GM12864 (cell line): Measurements from ENCODE around the gene ZNF512B.

Source experiments
- DNase-seq: peaks from one replicate; pipeline ENCODE4 v3.0.0-alpha.2; 2011; ENCODE audit warnings: low read depth
- H3K4me3 ChIP-seq: 2 replicates; pipeline ENCODE4 v1.5.1; 2011; ENCODE audit warnings: mild to moderate bottlenecking, low read depth, low read length, control low read depth
- TF ChIP-seq, protein P1 (sequence below): IDR thresholded peaks from 2 replicates; pipeline ENCODE4 v1.5.1; 2011; ENCODE audit warnings: low read depth, mild to moderate bottlenecking, moderate library complexity, low read length, control low read depth, inconsistent platforms; ENCODE audit errors: missing control alignments

Gene ZNF512B

DNA sequence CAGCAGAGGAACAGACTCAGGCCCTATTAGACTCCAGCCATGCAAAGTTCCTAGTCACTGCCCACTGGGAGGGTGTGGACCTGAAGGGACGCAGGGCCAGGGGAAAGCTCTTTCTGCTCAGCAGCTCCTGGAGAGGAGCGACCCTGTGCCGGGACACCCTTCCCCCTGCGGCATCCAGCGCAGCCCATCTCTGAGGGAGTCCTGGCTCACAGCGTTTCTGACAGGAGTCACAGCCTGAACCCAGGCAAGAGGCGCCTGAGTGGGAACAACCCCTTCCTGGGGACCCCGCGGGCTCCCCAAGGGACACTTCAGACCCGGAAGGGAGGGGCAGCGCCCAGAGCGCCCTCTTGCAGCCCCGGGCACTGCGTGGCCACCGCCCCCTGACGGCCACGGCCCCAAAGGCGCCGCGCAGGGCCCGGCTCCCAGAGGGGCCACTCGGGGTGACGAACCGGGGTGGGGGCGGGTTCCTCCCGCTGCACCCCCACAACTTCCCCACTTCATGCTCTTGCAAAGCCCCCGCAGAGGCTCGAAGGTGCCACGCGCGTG is 14.4 kb downstream of the ZNF512B start:
- no peak for DNase-seq
- peak overlapping the region; percentile 100 for H3K4me3 ChIP-seq
- TF ChIP-seq, protein P1, sequence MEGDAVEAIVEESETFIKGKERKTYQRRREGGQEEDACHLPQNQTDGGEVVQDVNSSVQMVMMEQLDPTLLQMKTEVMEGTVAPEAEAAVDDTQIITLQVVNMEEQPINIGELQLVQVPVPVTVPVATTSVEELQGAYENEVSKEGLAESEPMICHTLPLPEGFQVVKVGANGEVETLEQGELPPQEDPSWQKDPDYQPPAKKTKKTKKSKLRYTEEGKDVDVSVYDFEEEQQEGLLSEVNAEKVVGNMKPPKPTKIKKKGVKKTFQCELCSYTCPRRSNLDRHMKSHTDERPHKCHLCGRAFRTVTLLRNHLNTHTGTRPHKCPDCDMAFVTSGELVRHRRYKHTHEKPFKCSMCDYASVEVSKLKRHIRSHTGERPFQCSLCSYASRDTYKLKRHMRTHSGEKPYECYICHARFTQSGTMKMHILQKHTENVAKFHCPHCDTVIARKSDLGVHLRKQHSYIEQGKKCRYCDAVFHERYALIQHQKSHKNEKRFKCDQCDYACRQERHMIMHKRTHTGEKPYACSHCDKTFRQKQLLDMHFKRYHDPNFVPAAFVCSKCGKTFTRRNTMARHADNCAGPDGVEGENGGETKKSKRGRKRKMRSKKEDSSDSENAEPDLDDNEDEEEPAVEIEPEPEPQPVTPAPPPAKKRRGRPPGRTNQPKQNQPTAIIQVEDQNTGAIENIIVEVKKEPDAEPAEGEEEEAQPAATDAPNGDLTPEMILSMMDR, result peak; percentile 34

DNA sequence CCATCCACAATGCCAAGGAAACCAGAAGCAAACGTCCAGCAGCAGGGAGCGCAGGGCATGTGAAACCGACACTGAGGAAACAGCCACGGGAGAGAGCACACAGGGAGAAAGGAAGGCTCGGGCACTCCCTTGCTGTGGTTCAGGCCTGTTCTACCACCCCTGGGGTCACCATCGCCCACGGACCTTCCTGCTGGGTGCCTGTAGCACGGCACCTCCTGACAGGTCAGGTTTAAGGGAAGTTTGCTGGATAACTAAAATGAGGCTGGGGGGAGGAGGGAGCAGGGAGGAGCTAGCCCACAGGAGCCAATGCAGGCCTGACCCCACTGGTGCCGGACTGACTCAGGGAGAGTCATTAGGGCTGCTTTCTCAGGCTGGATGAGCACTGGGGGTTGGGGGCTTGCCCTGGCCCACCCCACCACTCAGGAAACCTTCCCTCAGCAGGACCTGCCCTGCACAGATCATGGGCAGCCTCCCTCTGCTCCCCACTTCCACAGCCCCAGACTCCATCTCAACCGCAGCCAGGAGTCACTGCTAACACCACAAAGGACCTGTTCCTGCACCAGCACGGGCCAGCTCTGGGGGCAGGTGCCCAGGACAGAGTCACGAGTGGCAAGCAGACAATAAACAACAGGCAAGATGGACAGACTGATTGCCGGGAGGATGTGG is 15.8 kb downstream of the ZNF512B start:
- TF ChIP-seq, protein P1, result no peak
- no peak overlapping the region for H3K4me3 ChIP-seq
- no peak for DNase-seq

DNA sequence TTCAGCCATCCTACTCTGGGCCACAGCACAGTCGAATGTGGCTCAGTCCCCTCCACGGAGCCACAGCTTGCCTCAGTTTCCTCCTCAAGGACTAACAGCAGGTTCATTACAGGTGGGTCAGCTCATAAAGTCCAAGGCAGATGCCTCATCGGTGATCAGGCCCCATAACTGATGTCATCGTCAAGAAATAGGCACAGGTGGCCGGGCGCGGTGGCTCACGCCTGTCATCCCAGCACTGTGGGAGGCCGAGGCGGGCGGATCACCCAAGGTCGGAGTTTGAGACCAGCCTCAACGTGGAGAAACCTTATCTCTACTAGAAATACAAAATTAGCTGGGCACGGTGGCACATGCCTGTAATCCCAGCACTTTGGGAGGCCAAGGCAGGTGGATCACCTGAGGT is 17.0 kb downstream of the ZNF512B start:
- TF ChIP-seq, protein P1, result no peak

DNA sequence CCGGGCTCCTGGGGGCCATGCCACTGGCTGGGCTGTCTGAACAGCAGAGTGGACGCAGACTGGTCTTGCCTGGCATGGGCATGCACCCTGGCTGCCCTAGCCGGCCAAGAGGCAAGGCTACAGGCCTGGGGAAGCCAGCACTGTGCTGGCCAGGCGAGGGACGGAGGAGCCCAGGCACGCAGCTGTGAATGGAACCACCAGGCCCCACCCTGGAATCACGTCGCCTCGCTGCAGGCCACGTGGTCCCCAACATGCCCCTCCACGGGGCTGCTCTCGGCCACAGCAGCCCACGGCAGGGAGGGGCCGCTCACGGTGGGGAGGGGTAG is 17.6 kb downstream of the ZNF512B start:
- TF ChIP-seq, protein P1, result no peak
- DNase-seq, result no peak
- no peak overlapping the region for H3K4me3 ChIP-seq

More for the DNA sequence above, 17.0 kb downstream of the ZNF512B start:
- DNase-seq, result no peak
- H3K4me3 ChIP-seq, result no peak overlapping the region

DNA sequence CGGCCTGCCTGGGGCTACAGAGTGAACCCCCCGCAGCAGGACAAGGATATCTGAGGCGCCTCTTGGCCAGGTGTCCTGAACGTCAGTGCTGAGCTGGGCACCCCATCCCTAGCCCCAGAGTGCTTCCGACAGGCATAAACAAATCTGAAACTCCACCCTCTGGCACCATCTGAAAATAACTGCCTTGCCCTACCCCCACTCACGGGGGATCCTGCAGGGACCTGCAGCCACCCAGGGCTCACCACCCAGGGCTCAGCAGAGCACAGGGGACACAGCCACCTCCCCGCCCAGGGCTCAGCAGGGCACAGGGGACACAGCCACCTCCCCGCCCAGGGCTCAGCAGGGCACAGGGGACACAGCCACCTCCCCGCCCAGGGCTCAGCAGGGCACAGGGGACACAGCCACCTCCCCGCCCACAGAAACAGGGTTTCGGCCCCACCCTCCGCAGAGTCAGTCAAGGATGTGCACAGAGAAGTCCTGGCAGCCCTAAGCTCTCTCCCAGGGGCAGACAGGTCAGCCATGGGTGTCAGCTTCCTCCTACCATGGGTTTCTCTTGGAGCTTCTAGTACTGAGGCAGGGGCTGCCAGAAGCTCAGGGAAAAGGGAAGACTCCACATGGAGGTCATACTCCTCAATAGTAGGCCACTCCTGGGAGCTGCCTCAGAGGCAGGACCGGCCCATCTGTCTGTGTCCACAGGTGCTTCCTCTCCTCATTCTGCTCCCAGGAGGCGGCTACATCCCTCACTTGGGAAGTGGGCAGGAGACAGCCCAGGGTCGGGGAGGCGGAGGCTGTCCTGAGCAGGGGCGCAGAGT is 18.1 kb downstream of the ZNF512B start:
- DNase-seq, result no peak
- TF ChIP-seq, protein P1, result no peak
- no peak overlapping the region for H3K4me3 ChIP-seq

DNA sequence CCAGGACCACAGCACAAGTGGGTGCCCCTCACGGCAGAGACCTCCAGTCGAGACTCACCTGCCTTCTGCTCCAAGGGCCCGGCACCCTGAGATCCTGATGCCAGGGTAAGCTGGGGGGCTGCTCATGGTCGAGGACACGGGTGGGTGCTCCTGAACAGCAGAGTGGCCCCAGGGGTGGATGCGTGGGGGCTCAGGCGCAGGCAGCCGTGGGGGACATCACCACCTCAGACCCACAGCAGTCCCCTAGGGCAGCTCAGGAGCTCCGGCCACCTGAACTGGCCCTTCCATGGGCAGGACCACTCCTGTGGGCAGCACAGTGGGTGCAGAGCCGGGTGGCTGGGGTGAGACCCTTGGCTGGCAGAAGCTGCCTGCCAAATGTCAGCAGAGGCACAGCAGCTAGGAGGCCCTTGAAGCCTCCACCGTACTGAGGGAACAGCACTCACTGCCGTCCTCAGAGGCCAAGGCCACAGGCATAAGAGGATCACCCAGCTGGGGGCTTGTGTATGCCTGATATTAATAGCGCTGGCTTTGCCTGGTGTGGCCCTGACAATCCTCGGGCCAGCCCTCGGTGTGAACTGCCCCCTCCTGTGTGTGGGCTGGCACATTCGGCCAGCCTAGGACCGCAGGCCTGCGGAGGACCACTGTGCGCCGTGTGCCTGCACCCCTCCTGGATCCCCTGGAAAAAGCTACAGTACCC is 18.9 kb downstream of the ZNF512B start:
- no peak overlapping the region for H3K4me3 ChIP-seq
- TF ChIP-seq, protein P1, result no peak
- DNase-seq, result no peak
